SK-N-SH (cell line): ENCODE measurements around the gene SEMA4D. TPM values are rescaled to one million over a fixed set of nuclear protein-coding genes. Genes with fewer than 3 reads are reported as not detected.

ENCODE experiments used
- CTCF ChIA-PET: fragments of 300-600, 350-600 bp; formaldehyde crosslinking; extraction: SDS; loops from one replicate; lab custom pipeline; 2021; lab: Yijun Ruan, JAX
- POLR2A ChIA-PET: fragments of 350-600 bp; sonication (Branson Sonifier 250); formaldehyde crosslinking; extraction: SDS; loops from one replicate; lab custom pipeline; 2020; ENCODE audit warnings: antibody characterized with exemption, inconsistent platforms; lab: Yijun Ruan, JAX
- DNase-seq: peaks from one replicate; pipeline ENCODE4 v3.0.0; 2012
- H2AFZ ChIP-seq: fragments of 200-600 bp; sonication (generic); 2 replicates; pipeline ENCODE4 v1.8.1; 2016; ENCODE audit warnings: antibody characterized with exemption, mild to moderate bottlenecking, low read depth
- H3F3A ChIP-seq: fragments of 200-600 bp; sonication (generic); replicated peaks from 2 replicates; pipeline ENCODE3; 2016; ENCODE audit warnings: antibody characterized with exemption, mild to moderate bottlenecking; ENCODE audit not compliant: insufficient read depth
- H3K27ac ChIP-seq, 2 experiments: fragments of 200-500 bp in 1 of 2; fragments of 200-600 bp in 1 of 2; sonication (Bioruptor generic) in 1 of 2; sonication (generic), shearing (Covaris generic) in 1 of 2; 2 replicates each; pipeline versions ENCODE4 v1.5.1 to v1.6.1; 2014 to 2016; ENCODE audit warnings: low read depth in 2 of 2, inconsistent platforms in 1 of 2, low read length in 1 of 2, mild to moderate bottlenecking in 1 of 2, mixed read lengths in 1 of 2
- H3K27me3 ChIP-seq: fragments of 200-600 bp; sonication (generic), shearing (Covaris generic); 2 replicates; pipeline ENCODE4 v1.6.1; 2016; ENCODE audit warnings: mixed run types; ENCODE audit not compliant: insufficient read depth
- H3K36me3 ChIP-seq, 2 experiments: fragments of 200-500 bp in 1 of 2; fragments of 200-600 bp in 1 of 2; sonication (Bioruptor generic) in 1 of 2; sonication (generic) in 1 of 2; replicated peaks in 1 of 2; 2 replicates each; pipeline versions ENCODE3 to v1.5.1; 2014 to 2016; ENCODE audit warnings: low read length in 1 of 2, mild to moderate bottlenecking in 1 of 2; ENCODE audit not compliant: insufficient read depth in 2 of 2, control insufficient read depth in 1 of 2
- H3K4me1 ChIP-seq, 2 experiments: fragments of 200-500 bp in 1 of 2; fragments of 200-600 bp in 1 of 2; sonication (Bioruptor generic) in 1 of 2; sonication (generic), shearing (Covaris generic) in 1 of 2; 2 replicates each; pipeline versions ENCODE4 v1.5.1 to v1.6.1; 2014 to 2016; ENCODE audit warnings: low read depth in 1 of 2, low read length in 1 of 2, mixed run types in 1 of 2; ENCODE audit not compliant: insufficient read depth in 2 of 2, control insufficient read depth in 1 of 2
- H3K4me2 ChIP-seq: fragments of 200-600 bp; sonication (generic), shearing (Covaris generic); 2 replicates; pipeline ENCODE4 v1.6.1; 2017; ENCODE audit warnings: mixed run types
- H3K4me3 ChIP-seq, 2 experiments: fragments of 200-500 bp in 1 of 2; fragments of 200-600 bp in 1 of 2; sonication (Bioruptor generic) in 1 of 2; sonication (generic), shearing (Covaris generic) in 1 of 2; 2 replicates each; pipeline versions ENCODE4 v1.5.1 to v1.8.1; 2014 to 2016; ENCODE audit warnings: low read depth in 2 of 2, inconsistent platforms in 1 of 2, low read length in 1 of 2, mild to moderate bottlenecking in 1 of 2, mixed read lengths in 1 of 2, moderate library complexity in 1 of 2
- H3K79me2 ChIP-seq: fragments of 200-600 bp; sonication (generic); 2 replicates; pipeline ENCODE4 v1.8.1; 2017; ENCODE audit warnings: mild to moderate bottlenecking; ENCODE audit not compliant: insufficient read depth
- H3K9ac ChIP-seq: fragments of 200-600 bp; sonication (generic); 2 replicates; pipeline ENCODE4 v1.6.1; 2017; ENCODE audit warnings: mixed run types
- H3K9me2 ChIP-seq: fragments of 200-600 bp; sonication (generic); 2 replicates; pipeline ENCODE4 v1.6.1; 2017; ENCODE audit warnings: mixed run types
- H3K9me3 ChIP-seq: fragments of 200-600 bp; sonication (generic); 2 replicates; pipeline ENCODE4 v1.6.1; 2017; ENCODE audit warnings: mixed run types, mild to moderate bottlenecking, moderate library complexity
- H4K20me1 ChIP-seq: fragments of 200-600 bp; sonication (generic); 2 replicates; pipeline ENCODE4 v1.6.1; 2017; ENCODE audit warnings: mild to moderate bottlenecking, mixed run types; ENCODE audit not compliant: insufficient read depth
- CHD2 ChIP-seq: fragments of 150-350 bp; IDR thresholded peaks from 2 replicates; pipeline ENCODE4 v1.6.1; 2018; ENCODE audit warnings: low read length; ENCODE audit not compliant: partially characterized antibody
- CTCF ChIP-seq: fragments of 200-600 bp; sonication (generic); IDR thresholded peaks from 2 replicates; pipeline ENCODE4 v1.6.1; 2017; ENCODE audit warnings: antibody characterized with exemption, mild to moderate bottlenecking, moderate library complexity
- ELF1 ChIP-seq: IDR thresholded peaks from 2 replicates; pipeline ENCODE4 v1.4.0; 2012
- EZH2phosphoT487 ChIP-seq: fragments of 200-600 bp; sonication (generic); IDR thresholded peaks from 2 replicates; pipeline ENCODE4 v1.6.1; 2017; ENCODE audit warnings: low read depth, mixed run types, mild to moderate bottlenecking, antibody characterized with exemption, moderate library complexity, borderline replicate concordance
- FOXJ3 ChIP-seq: sonication (generic); formaldehyde crosslinking; IDR thresholded peaks from 2 replicates; pipeline ENCODE4 v1.5.1; 2020; ENCODE audit warnings: mild to moderate bottlenecking, missing genetic modification reagents
- FOXM1 ChIP-seq: IDR thresholded peaks from 2 replicates; pipeline ENCODE4 v1.4.0; 2012; ENCODE audit warnings: low read depth, mild to moderate bottlenecking
- GABPA ChIP-seq: IDR thresholded peaks from 2 replicates; pipeline ENCODE4 v1.4.0; 2012; ENCODE audit warnings: low read depth, mild to moderate bottlenecking
- GATA2 ChIP-seq: sonication (generic); formaldehyde crosslinking; IDR thresholded peaks from 2 replicates; pipeline ENCODE4 v1.5.0; 2020; ENCODE audit warnings: mild to moderate bottlenecking, missing genetic modification reagents
- IRF3 ChIP-seq: fragments of 150-350 bp; IDR thresholded peaks from 2 replicates; pipeline ENCODE4 v1.6.1; 2016; ENCODE audit warnings: mild to moderate bottlenecking, low read depth, low read length
- MXI1 ChIP-seq: IDR thresholded peaks from 2 replicates; pipeline ENCODE4 v1.6.1; 2012; ENCODE audit warnings: mild to moderate bottlenecking, low read depth, low read length, improper control_type of control experiment
- NFIC ChIP-seq: IDR thresholded peaks from 2 replicates; pipeline ENCODE4 v1.4.0; 2012; ENCODE audit warnings: borderline replicate concordance
- POLR2AphosphoS5 ChIP-seq: IDR thresholded peaks from 2 replicates; pipeline ENCODE4 v1.6.1; 2012; ENCODE audit warnings: low read depth, low read length
- RCOR1 ChIP-seq: fragments of 150-350 bp; IDR thresholded peaks from 2 replicates; pipeline ENCODE4 v1.6.1; 2017; ENCODE audit warnings: antibody characterized with exemption, low read length
- REST ChIP-seq: IDR thresholded peaks from 2 replicates; pipeline ENCODE4 v1.6.1; 2012; ENCODE audit warnings: mild to moderate bottlenecking, low read depth, low read length, moderate library complexity
- TCF12 ChIP-seq: IDR thresholded peaks from 2 replicates; pipeline ENCODE4 v1.4.0; 2012
- WGBS: methylation state at CpG from one replicate; pipeline ENCODE4 v1.1.6; 2017; ENCODE audit warnings: low lambda C conversion rate; 5-methylcytosine and 5-hydroxymethylcytosine counted together
- polyA plus RNA-seq, 3 experiments: library from polyadenylated mRNA; depleted of rRNA; stranded (reverse); fragments of >200 nt; gene quantifications; 2 replicates each; pipeline ENCODE4 v1.2.3, GENCODE V29; 2012
- TF ChIP-seq, protein P1 (sequence below): IDR thresholded peaks from 2 replicates; pipeline ENCODE4 v1.4.0; 2012; ENCODE audit warnings: low read depth, borderline replicate concordance

SEMA4D gene
- polyA plus RNA-seq, 1 of the 3 experiments (the other 2 are of a cell fraction): 4.8 TPM

DNA sequence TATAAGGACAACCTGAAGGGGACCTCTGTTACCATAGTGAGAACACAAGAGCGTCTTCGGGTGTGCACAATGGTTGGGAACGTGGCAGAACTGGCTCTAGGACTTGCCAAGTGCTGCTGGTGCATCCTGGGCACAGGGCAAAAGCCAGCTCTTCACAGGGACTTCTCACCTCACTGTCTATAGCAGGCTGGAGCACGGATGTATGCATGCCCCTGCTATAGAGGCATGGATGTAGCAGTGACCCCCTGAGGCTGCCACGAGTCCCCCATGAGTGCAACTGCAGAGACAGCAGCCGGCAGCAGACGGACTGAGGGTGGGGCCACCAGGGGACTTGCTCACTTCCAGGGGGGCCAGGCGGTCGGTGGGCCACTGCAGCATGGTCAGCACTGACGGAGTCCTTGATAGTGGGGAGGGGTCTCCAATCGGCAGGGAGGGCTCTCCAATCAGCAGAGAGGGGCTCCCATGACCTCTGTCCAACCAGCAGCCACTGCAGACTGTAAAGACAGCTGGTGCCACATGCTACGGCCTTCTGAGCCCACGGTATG, 64.9 kb downstream of the SEMA4D start:
- WGBS: 80% methylated on average over 7 of the region's 13 CpGs
- H3F3A ChIP-seq: peaks cover 3% of the 10 kb centered on the region
- H2AFZ ChIP-seq: no peak overlapping the region
- H3K4me1 ChIP-seq: peaks cover 6 to 19% of the 10 kb centered on the region in 2 experiments; a peak in 1 of 4 replicates
- H3K36me3 ChIP-seq: no peaks in the 10 kb centered on the region
- no peak overlapping the region; a peak in 1 of 4 replicates for H3K27ac ChIP-seq
- no peak overlapping the region for H3K4me2 ChIP-seq
- no peaks in the 10 kb centered on the region for H3K79me2 ChIP-seq
- DNase-seq: no peak
- CTCF ChIA-PET: interaction anchor here (1.1 kb wide), 1 partner anchor 165 kb away, joined by 3 read pairs; no protein-coding TSS in a partner anchor
- H3K9me3 ChIP-seq: no peaks in the 10 kb centered on the region
- no peak for TF ChIP-seq TCF12
- no peak for TF ChIP-seq POLR2AphosphoS5
- TF ChIP-seq CHD2: no peak
- TF ChIP-seq, protein P1, sequence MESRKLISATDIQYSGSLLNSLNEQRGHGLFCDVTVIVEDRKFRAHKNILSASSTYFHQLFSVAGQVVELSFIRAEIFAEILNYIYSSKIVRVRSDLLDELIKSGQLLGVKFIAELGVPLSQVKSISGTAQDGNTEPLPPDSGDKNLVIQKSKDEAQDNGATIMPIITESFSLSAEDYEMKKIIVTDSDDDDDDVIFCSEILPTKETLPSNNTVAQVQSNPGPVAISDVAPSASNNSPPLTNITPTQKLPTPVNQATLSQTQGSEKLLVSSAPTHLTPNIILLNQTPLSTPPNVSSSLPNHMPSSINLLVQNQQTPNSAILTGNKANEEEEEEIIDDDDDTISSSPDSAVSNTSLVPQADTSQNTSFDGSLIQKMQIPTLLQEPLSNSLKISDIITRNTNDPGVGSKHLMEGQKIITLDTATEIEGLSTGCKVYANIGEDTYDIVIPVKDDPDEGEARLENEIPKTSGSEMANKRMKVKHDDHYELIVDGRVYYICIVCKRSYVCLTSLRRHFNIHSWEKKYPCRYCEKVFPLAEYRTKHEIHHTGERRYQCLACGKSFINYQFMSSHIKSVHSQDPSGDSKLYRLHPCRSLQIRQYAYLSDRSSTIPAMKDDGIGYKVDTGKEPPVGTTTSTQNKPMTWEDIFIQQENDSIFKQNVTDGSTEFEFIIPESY: no peak
- TF ChIP-seq GABPA: no peak
- no peak for TF ChIP-seq GATA2 (CRISPR knock-in tag)
- TF ChIP-seq EZH2phosphoT487: no peak
- no peak for TF ChIP-seq REST
- TF ChIP-seq FOXJ3: no peak
- no peak for TF ChIP-seq MXI1
- TF ChIP-seq FOXM1: no peak
- TF ChIP-seq NFIC: no peak
- TF ChIP-seq RCOR1: no peak
- TF ChIP-seq ELF1: no peak
- no peak for TF ChIP-seq CTCF
- no peak for TF ChIP-seq IRF3
- TF ChIP-seq, all 33 proteins: peak for 0
- Histone ChIP-seq H4K20me1 (no peaks in the 10 kb centered on the region), H3K9ac (no peak overlapping the region), H3K4me3 (no peak overlapping the region), H3K27me3 (no peaks in the 10 kb centered on the region), H3K9me2 (no peaks in the 10 kb centered on the region)
- POLR2A ChIA-PET: no interaction called here
